H1 (cell line): ENCODE data around the gene SIRPB1. TPM values are rescaled to one million over a fixed set of nuclear protein-coding genes. Genes with fewer than 3 reads are reported as not detected.

ENCODE experiments used
- CTCF ChIA-PET: fragments of 300-600 bp; sonication (Branson Sonifier 250); formaldehyde crosslinking; loops from one replicate; lab custom pipeline; 2021; ENCODE audit not compliant: partially characterized antibody; lab: Charles Lee
- POLR2A ChIA-PET: fragments of 300-600 bp; sonication (Branson Sonifier 250); formaldehyde crosslinking; loops from one replicate; lab custom pipeline; 2021; ENCODE audit warnings: inconsistent platforms; ENCODE audit not compliant: partially characterized antibody; lab: Charles Lee
- DNase-seq, 2 experiments: peaks; one replicate each; pipeline versions ENCODE4 v3.0.0 to v3.0.0-alpha.2; 2010 to 2022; ENCODE audit warnings: low spot score in 2 of 2, low read depth in 1 of 2, mixed read lengths in 1 of 2
- FAIRE-seq: peaks from 2 replicates; lab custom pipeline; 2011; peaks lifted over from hg19 to GRCh38; lab: Jason Lieb, UNC
- H2AFZ ChIP-seq: 2 replicates; pipeline ENCODE4 v1.8.1; 2012; ENCODE audit warnings: low read length, inconsistent platforms
- H2AK5ac ChIP-seq: 2 replicates; pipeline ENCODE4 v1.6.1; 2013; ENCODE audit warnings: low read depth, low read length
- H2BK120ac ChIP-seq: replicated peaks from 2 replicates; pipeline ENCODE3; 2013; ENCODE audit warnings: low read depth, low read length, inconsistent platforms
- H2BK12ac ChIP-seq: 2 replicates; pipeline ENCODE4 v1.6.1; 2013; ENCODE audit warnings: low read depth, low read length
- H2BK15ac ChIP-seq: 2 replicates; pipeline ENCODE4 v1.6.1; 2013; ENCODE audit warnings: low read length
- H2BK20ac ChIP-seq: 2 replicates; pipeline ENCODE4 v1.6.1; 2013; ENCODE audit warnings: low read length
- H2BK5ac ChIP-seq: 2 replicates; pipeline ENCODE4 v1.6.1; 2013; ENCODE audit warnings: low read depth, low read length
- H3K14ac ChIP-seq: 2 replicates; pipeline ENCODE4 v1.6.1; 2013; ENCODE audit warnings: inconsistent platforms; ENCODE audit not compliant: insufficient read length
- H3K18ac ChIP-seq: 2 replicates; pipeline ENCODE4 v1.6.1; 2013; ENCODE audit warnings: low read length; ENCODE audit errors: extremely low read depth
- H3K23ac ChIP-seq: 2 replicates; pipeline ENCODE4 v1.6.1; 2013; ENCODE audit warnings: inconsistent platforms; ENCODE audit not compliant: insufficient read length
- H3K23me2 ChIP-seq: 2 replicates; pipeline ENCODE4 v1.6.1; 2013; ENCODE audit warnings: low read depth, low read length
- H3K27ac ChIP-seq: 2 replicates; pipeline ENCODE4 v1.6.1; 2011; ENCODE audit warnings: low read depth, low read length, inconsistent platforms
- H3K27me3 ChIP-seq, 4 experiments: replicated peaks in 1 of 4; 1 replicate in 1 of 4; 2 replicates in 3 of 4; pipeline versions ENCODE4 v1.6.1 to v1.8.1; 2011 to 2013; ENCODE audit warnings: low read length in 3 of 4, mild to moderate bottlenecking in 3 of 4, inconsistent platforms in 2 of 4, mixed read lengths in 2 of 4, moderate library complexity in 1 of 4; ENCODE audit not compliant: control insufficient read depth in 3 of 4, insufficient read depth in 3 of 4; ENCODE audit errors: extremely low read depth in 1 of 4
- H3K36me3 ChIP-seq, 4 experiments: 2 replicates each; pipeline versions ENCODE4 v1.6.1 to v1.8.1; 2011 to 2013; ENCODE audit warnings: mild to moderate bottlenecking in 4 of 4, low read length in 3 of 4, moderate library complexity in 2 of 4, control low read depth in 1 of 4, inconsistent platforms in 1 of 4; ENCODE audit not compliant: insufficient read depth in 4 of 4, control insufficient read depth in 2 of 4
- H3K4ac ChIP-seq: replicated peaks from 2 replicates; pipeline ENCODE3; 2013; ENCODE audit warnings: low read length, low read depth, mixed read lengths, inconsistent platforms; ENCODE audit not compliant: insufficient read length
- H3K4me1 ChIP-seq, 4 experiments: replicated peaks in 1 of 4; 1 replicate in 1 of 4; 2 replicates in 3 of 4; pipeline versions ENCODE4 v1.6.1 to v1.8.1; 2011 to 2013; ENCODE audit warnings: low read length in 3 of 4, inconsistent platforms in 2 of 4, mixed read lengths in 1 of 4; ENCODE audit not compliant: insufficient read depth in 4 of 4, control insufficient read depth in 3 of 4
- H3K4me2 ChIP-seq, 2 experiments: 2 replicates each; pipeline versions ENCODE4 v1.6.1 to v1.8.1; 2011 to 2013; ENCODE audit warnings: low read depth in 2 of 2, low read length in 2 of 2, control low read depth in 1 of 2, inconsistent platforms in 1 of 2, mild to moderate bottlenecking in 1 of 2; ENCODE audit not compliant: insufficient read depth in 1 of 2
- H3K4me3 ChIP-seq, 4 experiments: fragments of 200-600, 300-600 bp in 1 of 4; sonication (generic), shearing (Covaris generic), sonication (Bioruptor Twin) in 1 of 4; 2 replicates each; pipeline versions ENCODE4 v1.5.1 to v1.8.1; 2011 to 2016; ENCODE audit warnings: low read length in 4 of 4, low read depth in 3 of 4, control low read depth in 2 of 4, inconsistent platforms in 2 of 4, mild to moderate bottlenecking in 2 of 4, mixed read lengths in 1 of 4, moderate library complexity in 1 of 4; ENCODE audit not compliant: insufficient read depth in 2 of 4; ENCODE audit errors: extremely low read depth in 1 of 4
- H3K56ac ChIP-seq: replicated peaks from 2 replicates; pipeline ENCODE3; 2013; ENCODE audit warnings: low read depth, mild to moderate bottlenecking, mixed read lengths, low read length, inconsistent platforms; ENCODE audit not compliant: insufficient read length
- H3K79me1 ChIP-seq: 2 replicates; pipeline ENCODE4 v1.6.1; 2013; ENCODE audit warnings: low read depth, low read length, control low read depth
- H3K79me2 ChIP-seq, 2 experiments: 2 replicates each; pipeline versions ENCODE4 v1.6.1 to v1.8.1; 2012 to 2013; ENCODE audit warnings: low read length in 2 of 2, mild to moderate bottlenecking in 2 of 2, inconsistent platforms in 1 of 2; ENCODE audit not compliant: insufficient read depth in 2 of 2, control insufficient read depth in 1 of 2
- H3K9ac ChIP-seq, 4 experiments: replicated peaks in 1 of 4; 1 replicate in 1 of 4; 2 replicates in 3 of 4; pipeline versions ENCODE4 v1.6.1 to v1.8.1; 2011 to 2013; ENCODE audit warnings: low read depth in 3 of 4, low read length in 3 of 4, control low read depth in 2 of 4, mild to moderate bottlenecking in 2 of 4, moderate library complexity in 2 of 4, inconsistent platforms in 1 of 4; ENCODE audit errors: extremely low read depth in 1 of 4
- H3K9me3 ChIP-seq, 2 experiments: 2 replicates each; pipeline versions ENCODE4 v1.6.1 to v1.8.1; 2012 to 2013; ENCODE audit warnings: mild to moderate bottlenecking in 2 of 2, moderate library complexity in 2 of 2, control low read depth in 1 of 2, inconsistent platforms in 1 of 2, low read depth in 1 of 2, low read length in 1 of 2, mixed read lengths in 1 of 2; ENCODE audit not compliant: insufficient read depth in 2 of 2
- H4K20me1 ChIP-seq, 2 experiments: replicated peaks in 1 of 2; 2 replicates each; pipeline versions ENCODE3 to v1.8.1; 2011 to 2013; ENCODE audit warnings: inconsistent platforms in 2 of 2, low read length in 2 of 2, mild to moderate bottlenecking in 1 of 2; ENCODE audit not compliant: insufficient read depth in 2 of 2, control insufficient read depth in 1 of 2
- H4K5ac ChIP-seq: 2 replicates; pipeline ENCODE4 v1.6.1; 2013; ENCODE audit warnings: low read length, low read depth, mixed read lengths, inconsistent platforms; ENCODE audit not compliant: insufficient read length
- H4K8ac ChIP-seq: 2 replicates; pipeline ENCODE4 v1.8.0; 2013; ENCODE audit warnings: mild to moderate bottlenecking, moderate library complexity, low read length, inconsistent platforms; ENCODE audit not compliant: insufficient read depth; ENCODE audit errors: extremely low read depth
- H4K91ac ChIP-seq: replicated peaks from 2 replicates; pipeline ENCODE3; 2013; ENCODE audit warnings: low read length, mixed read lengths, inconsistent platforms; ENCODE audit not compliant: insufficient read length
- CBX5 ChIP-seq: fragments of 300-800, 300-1000 bp; sonication (generic); IDR thresholded peaks from 2 replicates; pipeline ENCODE4 v1.7.1; 2016; ENCODE audit warnings: antibody characterized with exemption, low read length, low read depth
- GTF2F1 ChIP-seq: IDR thresholded peaks from 2 replicates; pipeline ENCODE4 v1.6.1; 2012; ENCODE audit warnings: low read depth, low read length, improper control_type of control experiment, borderline replicate concordance
- KDM1A ChIP-seq: fragments of 200-600, 300-600 bp; sonication (generic); IDR thresholded peaks from 2 replicates; pipeline ENCODE4 v1.7.1; 2016; ENCODE audit warnings: mild to moderate bottlenecking, low read length, borderline replicate concordance
- RFX5 ChIP-seq: IDR thresholded peaks from 2 replicates; pipeline ENCODE4 v1.6.1; 2011; ENCODE audit warnings: low read depth, low read length, improper control_type of control experiment, borderline replicate concordance
- SIN3A ChIP-seq, 2 experiments: IDR thresholded peaks in 1 of 2; conservative IDR thresholded peaks in 1 of 2; 2 replicates each; pipeline ENCODE4 v1.6.1; 2011 to 2012; ENCODE audit warnings: low read length in 2 of 2, improper control_type of control experiment in 1 of 2, low read depth in 1 of 2, mild to moderate bottlenecking in 1 of 2
- TAF7 ChIP-seq: optimal IDR thresholded peaks from 2 replicates; pipeline ENCODE3; 2011; ENCODE audit warnings: low read depth, mild to moderate bottlenecking, inconsistent platforms, low read length, moderate library complexity, borderline replicate concordance
- TCF12 ChIP-seq: IDR thresholded peaks from 2 replicates; pipeline ENCODE4 v1.6.1; 2011; ENCODE audit warnings: low read depth, mild to moderate bottlenecking, low read length
- TEAD4 ChIP-seq: IDR thresholded peaks from 2 replicates; pipeline ENCODE4 v1.6.1; 2012; ENCODE audit warnings: low read depth, low read length, inconsistent platforms, mixed read lengths
- YY1 ChIP-seq: IDR thresholded peaks from 2 replicates; pipeline ENCODE4 v1.6.1; 2011; ENCODE audit warnings: low read depth, mild to moderate bottlenecking, low read length
- polyA plus RNA-seq, 7 experiments: library from polyadenylated mRNA; depleted of rRNA in 3 of 7; stranded (reverse) in 5 of 7; unstranded in 2 of 7; fragments of >200 nt in 5 of 7; fragments of 200-250 nt in 2 of 7; gene quantifications; 1 replicate in 5 of 7; 2 replicates in 1 of 7; 4 replicates in 1 of 7; pipeline versions ENCODE4 v1.2.1 to v1.2.3, GENCODE V29; 2011 to 2013; ENCODE audit warnings: missing spikeins in 2 of 7, mixed read lengths in 2 of 7
- total RNA-seq: library from RNA; stranded (reverse); fragmentation: NEBNext Ultra II Directional; extraction: Animal tissue kit (Norgen Biotek cat#: 25700); gene quantifications from 2 replicates; pipeline ENCODE4 v1.2.1, GENCODE V29; 2021
- TF ChIP-seq, protein P1 (sequence below), 3 experiments: IDR thresholded peaks; 1 replicate in 2 of 3; 2 replicates in 1 of 3; pipeline versions ENCODE4 v1.5.1 to v1.6.1; 2011; ENCODE audit warnings: low read length in 3 of 3, mild to moderate bottlenecking in 3 of 3, inconsistent platforms in 2 of 3, low read depth in 1 of 3, moderate library complexity in 1 of 3; ENCODE audit not compliant: insufficient read depth in 1 of 3; ENCODE audit errors: control extremely low read depth in 1 of 3
- TF ChIP-seq, protein P2 (sequence below): IDR thresholded peaks from 2 replicates; pipeline ENCODE4 v1.6.1; 2011; ENCODE audit warnings: low read depth, mild to moderate bottlenecking, low read length; ENCODE audit not compliant: insufficient read depth

Gene SIRPB1
- total and polyA plus RNA-seq, 2 of the 8 experiments (the other 6 are each of a cell fraction or from before 2014, with no cell fraction given) = 0.14 to 0.99 TPM

DNA sequence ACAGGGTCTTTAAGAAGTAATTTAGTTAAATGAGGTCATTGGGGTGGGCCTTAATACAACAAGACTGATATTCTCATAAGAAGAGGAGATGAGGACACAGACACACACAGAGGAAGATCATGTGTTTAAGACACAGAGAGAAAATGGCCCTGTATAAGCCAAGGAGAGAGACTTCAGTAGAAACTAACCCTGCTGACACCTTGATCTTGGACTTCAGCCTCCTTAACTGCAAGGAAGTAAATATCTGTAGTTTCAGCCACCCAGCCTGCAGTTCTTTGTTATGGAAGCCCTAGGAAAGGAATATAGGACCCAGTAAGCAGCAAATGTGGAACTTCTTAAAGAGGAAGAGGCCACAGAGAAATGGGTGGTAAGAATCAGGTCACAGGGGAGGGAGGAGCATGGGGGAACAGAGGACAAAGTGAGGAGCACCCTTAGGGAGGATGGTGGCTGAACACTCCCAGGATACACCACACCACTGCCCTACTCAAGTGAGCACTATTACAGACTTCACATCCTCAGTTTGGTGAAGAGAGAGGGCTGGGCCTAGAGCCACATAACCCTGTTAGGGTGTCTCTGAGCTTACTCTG, 762 bp downstream of the SIRPB1 start:
- Histone ChIP-seq H2BK15ac (no peak overlapping the region), H2BK120ac (no peak overlapping the region), H4K20me1 (no peaks in the 10 kb centered on the region), H3K23ac (no peak overlapping the region), H3K56ac (no peak overlapping the region), H2BK20ac (no peak overlapping the region; the same call in 1 of the 2 replicates), H3K79me2 (no peaks in the 10 kb centered on the region), H3K14ac (no peak overlapping the region), H2BK12ac (no peak overlapping the region), H3K23me2 (no peaks in the 10 kb centered on the region), H3K36me3 (no peaks in the 10 kb centered on the region), H3K4me3 (no peak overlapping the region), H4K8ac (no peak overlapping the region), H2AFZ (no peak overlapping the region), H4K5ac (no peak overlapping the region), H3K18ac (no peak overlapping the region), H3K4me1 (peaks cover 0 to 3% (median under 1%) of the 10 kb centered on the region in 4 experiments; a peak in 1 of 7 replicates), H3K9ac (no peak overlapping the region), H3K4ac (no peak overlapping the region), H3K27ac (no peak overlapping the region), H3K79me1 (no peaks in the 10 kb centered on the region), H3K9me3 (0 out of 4 replicates have a peak, but pooled peaks cover 3 to 7% of the 10 kb centered on the region in 2 experiments), H3K27me3 (no peaks in the 10 kb centered on the region), H2AK5ac (no peak overlapping the region), H2BK5ac (no peak overlapping the region), H3K4me2 (no peak overlapping the region), H4K91ac (no peak overlapping the region)
- FAIRE-seq = no peak
- ChIA-PET POLR2A (no interaction called here), CTCF (interaction anchor here (1.1 kb wide), 1 partner anchor 7 kb away, joined by 3 read pairs; no protein-coding TSS in a partner anchor)
- no peak for DNase-seq
- TF ChIP-seq TAF7 (no peak), KDM1A (no peak), CBX5 (no peak), YY1 (no peak), TCF12 (no peak), RFX5 (no peak), TEAD4 (no peak), SIN3A (conservative IDR thresholded peaks at IDR 0.05 in 1 of 2, IDR thresholded peaks at IDR 0.05 in 1 of 2; ENCODE audit: low read depth in 1 of 2, low read length in 2 of 2) (no peak), GTF2F1 (no peak)
- TF ChIP-seq, protein P1, sequence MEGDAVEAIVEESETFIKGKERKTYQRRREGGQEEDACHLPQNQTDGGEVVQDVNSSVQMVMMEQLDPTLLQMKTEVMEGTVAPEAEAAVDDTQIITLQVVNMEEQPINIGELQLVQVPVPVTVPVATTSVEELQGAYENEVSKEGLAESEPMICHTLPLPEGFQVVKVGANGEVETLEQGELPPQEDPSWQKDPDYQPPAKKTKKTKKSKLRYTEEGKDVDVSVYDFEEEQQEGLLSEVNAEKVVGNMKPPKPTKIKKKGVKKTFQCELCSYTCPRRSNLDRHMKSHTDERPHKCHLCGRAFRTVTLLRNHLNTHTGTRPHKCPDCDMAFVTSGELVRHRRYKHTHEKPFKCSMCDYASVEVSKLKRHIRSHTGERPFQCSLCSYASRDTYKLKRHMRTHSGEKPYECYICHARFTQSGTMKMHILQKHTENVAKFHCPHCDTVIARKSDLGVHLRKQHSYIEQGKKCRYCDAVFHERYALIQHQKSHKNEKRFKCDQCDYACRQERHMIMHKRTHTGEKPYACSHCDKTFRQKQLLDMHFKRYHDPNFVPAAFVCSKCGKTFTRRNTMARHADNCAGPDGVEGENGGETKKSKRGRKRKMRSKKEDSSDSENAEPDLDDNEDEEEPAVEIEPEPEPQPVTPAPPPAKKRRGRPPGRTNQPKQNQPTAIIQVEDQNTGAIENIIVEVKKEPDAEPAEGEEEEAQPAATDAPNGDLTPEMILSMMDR (IDR thresholded peaks at IDR 0.05; ENCODE audit: control extremely low read depth in 1 of 3, insufficient read depth in 1 of 3, low read depth in 1 of 3, low read length in 3 of 3) = no peak
- TF ChIP-seq, protein P2, sequence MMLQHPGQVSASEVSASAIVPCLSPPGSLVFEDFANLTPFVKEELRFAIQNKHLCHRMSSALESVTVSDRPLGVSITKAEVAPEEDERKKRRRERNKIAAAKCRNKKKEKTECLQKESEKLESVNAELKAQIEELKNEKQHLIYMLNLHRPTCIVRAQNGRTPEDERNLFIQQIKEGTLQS = no peak
